IMR-90 (cell line): Measurements from ENCODE around the gene BAZ1A. TPM values are rescaled to one million over a fixed set of nuclear protein-coding genes. Genes with fewer than 3 reads are reported as not detected.
A peak's percentile ranks its signal among the peaks of the same experiment; 100 is the strongest.

Experiments used
- ATAC-seq: fragments of 200-7000 bp; cut with Tn5 transposase; 2 replicates; pipeline ENCODE4 v1.9.1; 2020; ENCODE audit warnings: low read depth, mild to moderate bottlenecking, moderate library complexity
- BruUV-seq: library from RNA; stranded (reverse); fragments of 400-500 nt; replicated peaks from 2 replicates; lab custom pipeline; 2021; lab: Mats Ljungman, UMichigan
- CTCF ChIA-PET: fragments of 300-600 bp; formaldehyde crosslinking; extraction: SDS; loops from one replicate; lab custom pipeline; 2021; ENCODE audit warnings: antibody characterized with exemption; lab: Yijun Ruan, JAX
- POLR2A ChIA-PET: fragments of 300-600 bp; sonication (Branson Sonifier 250); formaldehyde crosslinking; loops from one replicate; lab custom pipeline; 2022; ENCODE audit warnings: antibody characterized with exemption; ENCODE audit not compliant: unreplicated experiment; lab: Charles Lee
- DNase-seq: peaks from one replicate; pipeline ENCODE4 v3.0.0; 2013
- H2AFZ ChIP-seq: replicated peaks from 2 replicates; pipeline ENCODE3; 2013; ENCODE audit warnings: low read length, mild to moderate bottlenecking; ENCODE audit not compliant: poor library complexity
- H2AK5ac ChIP-seq: 2 replicates; pipeline ENCODE4 v1.6.1; 2013; ENCODE audit warnings: low read depth, low read length, inconsistent platforms
- H2AK9ac ChIP-seq: replicated peaks from 2 replicates; pipeline ENCODE3; 2013; ENCODE audit warnings: mild to moderate bottlenecking, low read depth, low read length, moderate library complexity; ENCODE audit not compliant: poor library complexity
- H2BK120ac ChIP-seq: 2 replicates; pipeline ENCODE4 v1.6.1; 2013; ENCODE audit warnings: low read depth, low read length, inconsistent platforms
- H2BK15ac ChIP-seq: 3 replicates; pipeline ENCODE4 v1.6.1; 2013; ENCODE audit warnings: low read depth, low read length, inconsistent platforms
- H2BK20ac ChIP-seq: 2 replicates; pipeline ENCODE4 v1.6.1; 2013; ENCODE audit warnings: low read depth, mild to moderate bottlenecking, inconsistent platforms, low read length, moderate library complexity
- H2BK5ac ChIP-seq: 2 replicates; pipeline ENCODE4 v1.6.1; 2013; ENCODE audit warnings: mild to moderate bottlenecking, low read depth, low read length, inconsistent platforms; ENCODE audit not compliant: poor library complexity, severe bottlenecking
- H3K14ac ChIP-seq: replicated peaks from 2 replicates; pipeline ENCODE4 v1.6.1; 2013; ENCODE audit warnings: low read depth, low read length, inconsistent platforms
- H3K18ac ChIP-seq: 2 replicates; pipeline ENCODE4 v1.6.1; 2013; ENCODE audit warnings: low read depth, low read length, control low read depth
- H3K23ac ChIP-seq: 2 replicates; pipeline ENCODE4 v1.6.1; 2013; ENCODE audit warnings: low read depth, low read length, inconsistent platforms
- H3K27ac ChIP-seq: 2 replicates; pipeline ENCODE4 v1.5.1; 2013; ENCODE audit warnings: mild to moderate bottlenecking, control low read depth, low read length; ENCODE audit not compliant: insufficient read depth
- H3K27me3 ChIP-seq: 2 replicates; pipeline ENCODE4 v1.6.1; 2013; ENCODE audit warnings: low read length; ENCODE audit not compliant: control insufficient read depth, insufficient read depth
- H3K36me3 ChIP-seq: 2 replicates; pipeline ENCODE4 v1.6.1; 2013; ENCODE audit warnings: low read length, mixed read lengths; ENCODE audit not compliant: control insufficient read depth, insufficient read depth
- H3K4ac ChIP-seq: 2 replicates; pipeline ENCODE4 v1.6.1; 2013; ENCODE audit warnings: low read depth, low read length, inconsistent platforms
- H3K4me1 ChIP-seq: 2 replicates; pipeline ENCODE4 v1.6.1; 2013; ENCODE audit warnings: low read length, mixed read lengths; ENCODE audit not compliant: control insufficient read depth, insufficient read depth
- H3K4me2 ChIP-seq: 2 replicates; pipeline ENCODE4 v1.6.1; 2013; ENCODE audit warnings: low read depth, mild to moderate bottlenecking, control low read depth, low read length, moderate library complexity
- H3K4me3 ChIP-seq: 2 replicates; pipeline ENCODE4 v1.5.1; 2013; ENCODE audit warnings: low read depth, mild to moderate bottlenecking, control low read depth, low read length, moderate library complexity; ENCODE audit not compliant: insufficient read depth
- H3K56ac ChIP-seq: 2 replicates; pipeline ENCODE4 v1.6.1; 2013; ENCODE audit warnings: low read length, inconsistent platforms; ENCODE audit not compliant: insufficient read depth; ENCODE audit errors: extremely low read depth
- H3K79me1 ChIP-seq, 2 experiments: 2 replicates each; pipeline ENCODE4 v1.6.1; 2013; ENCODE audit warnings: low read length in 2 of 2, inconsistent platforms in 1 of 2, low read depth in 1 of 2
- H3K9ac ChIP-seq: 2 replicates; pipeline ENCODE4 v1.6.1; 2013; ENCODE audit warnings: low read depth, low read length, control low read depth
- H3K9me1 ChIP-seq: 2 replicates; pipeline ENCODE4 v1.6.1; 2013; ENCODE audit warnings: low read length, inconsistent platforms; ENCODE audit not compliant: insufficient read depth
- H3K9me3 ChIP-seq: 2 replicates; pipeline ENCODE4 v1.6.1; 2013; ENCODE audit warnings: low read length; ENCODE audit not compliant: control insufficient read depth, insufficient read depth
- H4K20me1 ChIP-seq: 2 replicates; pipeline ENCODE4 v1.6.1; 2013; ENCODE audit warnings: low read length, inconsistent platforms; ENCODE audit not compliant: insufficient read depth
- H4K5ac ChIP-seq: 2 replicates; pipeline ENCODE4 v1.6.1; 2013; ENCODE audit warnings: mild to moderate bottlenecking, low read depth, low read length, control low read depth
- H4K8ac ChIP-seq, 2 experiments: 2 replicates each; pipeline ENCODE4 v1.6.1; 2013; ENCODE audit warnings: low read depth in 2 of 2, low read length in 2 of 2, control low read depth in 1 of 2, inconsistent platforms in 1 of 2
- H4K91ac ChIP-seq: 2 replicates; pipeline ENCODE4 v1.6.1; 2013; ENCODE audit warnings: low read depth, low read length, inconsistent platforms; ENCODE audit not compliant: insufficient read depth
- BHLHE40 ChIP-seq: fragments of 150-350 bp; IDR thresholded peaks from 2 replicates; pipeline ENCODE4 v1.6.1; 2016; ENCODE audit warnings: mild to moderate bottlenecking, low read depth, low read length
- FOS ChIP-seq: fragments of 150-350 bp; IDR thresholded peaks from 2 replicates; pipeline ENCODE4 v1.6.1; 2016; ENCODE audit warnings: low read depth, low read length
- MXI1 ChIP-seq: IDR thresholded peaks from 2 replicates; pipeline ENCODE4 v1.6.1; 2012; ENCODE audit warnings: low read depth, mild to moderate bottlenecking, low read length, moderate library complexity, borderline replicate concordance
- NFE2L2 ChIP-seq: fragments of 150-350 bp; IDR thresholded peaks from 2 replicates; pipeline ENCODE4 v1.6.1; 2016; ENCODE audit warnings: low read depth, mild to moderate bottlenecking, low read length
- RCOR1 ChIP-seq: IDR thresholded peaks from 2 replicates; pipeline ENCODE4 v1.6.1; 2012; ENCODE audit warnings: mild to moderate bottlenecking, low read length, improper control_type of control experiment; ENCODE audit not compliant: insufficient replicate concordance
- dilution Hi-C: fragments of 300-500 bp; cut with HindIII; formaldehyde crosslinking; loops from one replicate; pipeline ENCODE4 v1.14.3; 2018; ENCODE audit warnings: low sequenced_read_pairs; ENCODE audit not compliant: unreplicated experiment
- in situ Hi-C: fragments of 300-500 bp; cut with MboI; formaldehyde crosslinking; loops from 3 replicates; pipeline ENCODE4 v1.14.3; 2019; ENCODE audit warnings: low sequenced_read_pairs, inconsistent platforms, mixed read lengths
- intact Hi-C: fragments of 100-400 bp; cut with micrococcal nuclease; formaldehyde crosslinking; loops from 2 replicates; pipeline ENCODE4 v1.10.0; 2022
- polyA plus RNA-seq, 3 experiments: library from polyadenylated mRNA; depleted of rRNA; stranded (reverse); fragments of >200 nt; gene quantifications; 2 replicates each; pipeline ENCODE4 v1.2.3, GENCODE V29; 2012; ENCODE audit warnings: low replicate concordance in 1 of 3
- total RNA-seq: library from RNA; depleted of rRNA; stranded (reverse); fragments of >200 nt; gene quantifications from 2 replicates; pipeline ENCODE4 v1.2.3, GENCODE V29; 2012
- TF ChIP-seq, protein P1 (sequence below): fragments of 150-350 bp; IDR thresholded peaks from 2 replicates; pipeline ENCODE4 v1.6.1; 2017; ENCODE audit warnings: mild to moderate bottlenecking, antibody characterized with exemption, low read length, low read depth

Gene BAZ1A
- total and polyA plus RNA-seq, 2 of the 4 experiments (the other 2 are of a cell fraction): 15.3 to 23.8 TPM

- Histone ChIP-seq H3K4ac (peak overlapping the region; percentile 54; the same call in 1 of the 2 replicates), H3K4me2 (no peak overlapping the region; the same call in 1 of the 2 replicates), H3K14ac (peak overlapping the region; percentile 81; the same call in 1 of the 2 replicates), H2BK5ac (peak overlapping the region; percentile 78), H4K91ac (peak overlapping the region; percentile 42; the same call in 1 of the 2 replicates), H3K79me1 (peaks cover 8% of the 10 kb centered on the region in 2 experiments; a peak in 2 of 4 replicates), H3K4me3 (no peak overlapping the region), H2BK15ac (peak overlapping the region; percentile 93; the same call in 2 of the 3 replicates), H4K8ac (peak overlapping the region in 1 of 2 experiments; percentile 92; a peak in 2 of 4 replicates), H2BK120ac (peak overlapping the region; percentile 89), H2AFZ (no peak overlapping the region), H2BK20ac (peak overlapping the region; percentile 87; the same call in 1 of the 2 replicates), H3K36me3 (peaks cover 11% of the 10 kb centered on the region), H4K5ac (peak overlapping the region; percentile 96; the same call in 1 of the 2 replicates), H3K4me1 (peaks cover 2% of the 10 kb centered on the region; the same call in 1 of the 2 replicates), H3K23ac (peak overlapping the region; percentile 54; the same call in 1 of the 2 replicates), H2AK9ac (no peak overlapping the region), H3K9ac (no peak overlapping the region), H3K56ac (no peak overlapping the region), H3K18ac (peak overlapping the region; percentile 75; the same call in 1 of the 2 replicates), H3K9me3 (no peaks in the 10 kb centered on the region), H3K27ac (no peak overlapping the region), H2AK5ac (peak overlapping the region; percentile 77; the same call in 1 of the 2 replicates), H3K9me1 (0 out of 2 replicates have a peak, but pooled peaks cover 2% of the 10 kb centered on the region), H3K27me3 (no peaks in the 10 kb centered on the region), H4K20me1 (no peaks in the 10 kb centered on the region)
- dilution Hi-C loops: no loop called here
- BruUV-seq: no TSS peak
- POLR2A ChIA-PET: interaction anchor here (0.6 kb wide), 1 partner anchor 680 kb away, joined by 6 read pairs; no protein-coding TSS in a partner anchor
- in situ Hi-C loops: no loop called here
- DNase-seq (no peak), ATAC-seq (peak; percentile 35; the same call in 1 of the 2 replicates)
- TF ChIP-seq MXI1 (no peak), BHLHE40 (no peak), FOS (no peak), NFE2L2 (no peak), RCOR1 (no peak)
- TF ChIP-seq, protein P1, sequence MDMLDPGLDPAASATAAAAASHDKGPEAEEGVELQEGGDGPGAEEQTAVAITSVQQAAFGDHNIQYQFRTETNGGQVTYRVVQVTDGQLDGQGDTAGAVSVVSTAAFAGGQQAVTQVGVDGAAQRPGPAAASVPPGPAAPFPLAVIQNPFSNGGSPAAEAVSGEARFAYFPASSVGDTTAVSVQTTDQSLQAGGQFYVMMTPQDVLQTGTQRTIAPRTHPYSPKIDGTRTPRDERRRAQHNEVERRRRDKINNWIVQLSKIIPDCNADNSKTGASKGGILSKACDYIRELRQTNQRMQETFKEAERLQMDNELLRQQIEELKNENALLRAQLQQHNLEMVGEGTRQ: no peak
- intact Hi-C loops: no loop called here
- CTCF ChIA-PET: interaction anchor here (0.6 kb wide), 2 partner anchors 20 to 877 kb away, joined by 3 to 4 read pairs; no protein-coding TSS in a partner anchor
Measured at GRCh38 chr14:34780646-34781045, 94.5 kb downstream of the BAZ1A start.
